ENCODE measurements around the gene PIGQ.
"Not testable (repeated sequence)": the region's sequence is repeated elsewhere in the genome, so short reads cannot be mapped to it uniquely, and the experiment has no call there.

The PIGQ gene

DNA sequence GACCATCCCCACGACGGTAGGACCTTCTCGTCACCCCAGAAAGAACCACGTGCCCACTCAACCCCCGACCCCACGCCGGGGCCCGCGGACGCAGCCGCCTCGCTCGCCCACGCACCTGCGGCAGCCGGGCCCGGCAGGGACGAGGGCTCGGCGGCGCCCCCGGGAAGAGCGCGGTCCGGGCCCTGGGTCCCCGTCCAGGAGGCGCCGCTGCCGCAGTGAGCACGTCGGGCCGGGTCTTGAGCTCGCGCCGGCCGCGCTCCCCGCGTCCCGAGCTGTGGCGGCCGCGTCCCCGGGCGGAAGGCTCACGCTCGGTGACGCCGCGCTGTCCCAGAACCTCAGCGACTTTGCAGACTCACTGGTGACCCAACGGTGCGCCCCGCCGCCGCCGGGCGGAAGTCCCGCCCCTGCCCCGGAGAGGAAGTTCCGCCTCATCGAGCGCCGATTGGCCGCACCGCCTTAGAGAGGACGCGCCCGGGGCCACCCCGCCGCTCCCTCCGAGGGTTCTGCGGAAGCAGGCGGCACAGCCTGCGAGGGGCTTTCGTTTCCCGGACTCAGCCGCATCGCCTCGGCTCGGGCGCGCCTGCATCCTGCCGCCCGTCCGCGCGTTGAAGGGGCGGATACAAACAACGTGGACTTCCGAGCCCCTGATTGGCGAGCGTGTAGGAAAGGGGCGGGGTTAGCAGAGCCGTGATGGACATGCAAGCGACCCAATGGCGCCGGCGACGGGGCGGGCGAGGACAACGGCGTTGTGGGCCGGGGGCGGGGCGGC, 19.3 kb downstream of the PIGQ start:
- DNase-seq: peak; percentile 99

DNA sequence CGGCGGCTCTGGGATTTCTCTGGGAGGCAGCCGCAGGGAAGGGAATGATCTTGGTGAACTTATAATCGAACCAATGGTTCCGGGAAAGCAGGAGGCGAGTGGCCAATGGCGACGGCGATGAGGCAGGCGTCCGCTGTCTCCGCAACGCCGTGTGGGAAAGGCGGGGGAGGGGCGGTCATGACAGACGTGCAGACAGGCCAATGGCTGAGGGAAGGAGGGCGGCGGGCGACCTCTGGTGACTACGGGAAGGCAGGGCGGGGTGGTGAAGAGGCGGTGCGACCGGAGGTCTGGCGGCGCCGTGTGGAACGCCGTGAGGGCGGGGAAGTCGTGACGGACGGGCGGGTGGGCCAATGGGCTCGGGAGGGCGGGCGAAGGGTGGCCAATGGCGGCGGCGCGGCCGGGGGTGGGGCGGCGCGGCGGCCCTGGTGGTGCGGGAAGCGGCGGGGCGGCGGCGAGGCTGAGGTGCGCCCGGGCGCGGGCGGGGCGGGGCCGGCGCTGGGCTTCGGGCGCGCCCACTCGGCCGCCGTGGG, 20.0 kb downstream of the PIGQ start, which contains the start of gene RAB40C:
TSS of gene RAB40C (plus strand) at position 409 of the 530 bp plus-strand sequence. CDS start 226 bp downstream, outside the sequence.
- peak; percentile 99 for DNase-seq

DNA sequence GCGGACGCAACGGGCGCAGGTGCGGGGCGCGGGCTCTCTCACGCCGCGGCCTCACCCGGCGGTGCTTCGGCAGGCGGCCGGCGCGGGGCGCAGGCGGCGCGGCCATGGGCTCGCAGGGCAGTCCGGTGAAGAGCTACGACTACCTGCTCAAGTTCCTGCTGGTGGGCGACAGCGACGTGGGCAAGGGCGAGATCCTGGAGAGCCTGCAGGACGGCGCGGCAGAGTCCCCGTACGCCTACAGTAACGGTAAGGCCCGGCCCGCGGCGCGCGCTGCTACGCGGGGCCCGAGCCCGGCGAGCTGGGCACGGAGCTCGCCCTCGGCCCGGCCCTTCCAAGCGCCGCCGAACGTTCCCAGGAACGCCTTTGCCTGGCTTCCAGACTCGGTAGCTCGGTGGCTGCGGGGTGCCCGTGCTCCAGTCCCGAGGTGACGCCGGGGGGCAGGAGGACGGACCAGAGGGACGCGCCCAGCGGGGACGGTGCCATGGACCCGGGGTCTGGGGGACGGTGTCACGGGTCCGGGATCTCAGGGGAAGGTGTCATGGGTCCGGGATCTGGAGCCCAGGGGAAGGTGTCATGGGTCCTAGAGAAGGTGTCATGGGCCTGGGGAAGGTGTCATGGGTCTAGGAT, 20.5 kb downstream of the PIGQ start:
- DNase-seq: no peak

DNA sequence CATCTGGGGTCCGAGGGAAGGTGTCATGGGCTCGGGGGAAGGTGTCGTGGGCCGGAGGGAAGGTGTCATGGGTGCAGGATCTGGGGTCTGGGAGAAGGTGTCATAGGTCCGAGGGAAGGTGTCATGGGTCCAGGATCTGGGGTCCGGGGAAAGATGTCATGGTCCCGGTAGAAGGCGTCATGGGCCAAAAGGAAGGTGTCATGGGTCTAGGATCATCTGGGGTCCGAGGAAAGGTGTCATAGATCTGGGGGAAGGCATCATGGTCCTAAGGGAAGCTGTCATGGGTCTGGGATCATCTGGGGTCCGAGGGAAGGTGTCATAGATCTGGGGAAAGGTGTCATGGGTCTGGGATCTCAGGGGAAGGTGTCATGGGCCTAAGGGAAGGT, 21.0 kb downstream of the PIGQ start:
- DNase-seq: no peak

DNA sequence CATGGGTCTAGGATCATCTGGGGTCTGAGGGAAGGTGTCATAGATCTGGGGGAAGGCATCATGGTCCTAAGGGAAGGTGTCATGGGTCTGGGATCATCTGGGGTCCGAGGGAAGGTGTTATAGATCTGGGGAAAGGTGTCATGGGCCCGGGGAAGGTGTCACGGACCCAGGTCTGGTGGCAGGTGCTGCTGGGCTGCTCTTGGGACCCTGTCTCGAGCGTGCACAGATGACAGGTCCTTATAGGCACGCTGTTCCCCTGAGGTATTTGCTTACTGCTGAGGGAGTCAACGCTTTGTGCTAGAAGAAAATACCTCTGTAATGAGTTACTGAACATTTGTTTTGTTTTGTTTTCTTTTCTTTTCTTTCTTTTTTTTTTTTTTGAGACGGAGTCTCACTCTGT, 21.5 kb downstream of the PIGQ start:
- DNase-seq: no peak

DNA sequence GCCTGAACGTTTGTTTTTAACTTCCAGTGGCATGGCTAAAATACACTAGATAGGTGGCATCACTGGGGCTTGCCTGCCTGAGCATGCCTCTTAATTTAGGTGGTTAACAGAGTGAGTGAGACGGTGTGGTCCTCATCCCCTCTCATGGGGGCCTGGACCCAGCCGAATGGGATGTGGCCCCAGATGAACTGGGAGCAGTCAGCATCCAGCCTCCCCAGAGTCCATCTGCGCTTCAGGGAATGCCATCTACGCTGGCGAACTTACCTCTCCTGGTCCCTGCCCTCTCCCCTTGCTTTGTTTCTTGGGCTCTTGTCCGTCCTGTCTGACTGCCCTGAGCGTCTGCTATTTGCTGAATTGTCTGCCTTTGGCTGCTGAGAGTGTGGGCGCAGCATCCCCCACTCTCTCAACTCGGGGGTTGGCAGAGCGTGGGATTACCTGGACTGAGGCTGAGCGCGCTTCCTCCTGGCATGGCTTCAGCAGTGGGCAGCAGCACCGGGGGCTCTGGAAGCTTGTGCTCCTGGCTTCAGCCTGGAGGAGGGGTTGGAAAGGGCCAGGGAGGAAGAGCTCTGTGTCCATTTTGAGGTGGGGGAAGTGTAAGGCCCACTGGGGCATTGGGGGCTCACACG, 22.2 kb downstream of the PIGQ start:
- DNase-seq: no peak

DNA sequence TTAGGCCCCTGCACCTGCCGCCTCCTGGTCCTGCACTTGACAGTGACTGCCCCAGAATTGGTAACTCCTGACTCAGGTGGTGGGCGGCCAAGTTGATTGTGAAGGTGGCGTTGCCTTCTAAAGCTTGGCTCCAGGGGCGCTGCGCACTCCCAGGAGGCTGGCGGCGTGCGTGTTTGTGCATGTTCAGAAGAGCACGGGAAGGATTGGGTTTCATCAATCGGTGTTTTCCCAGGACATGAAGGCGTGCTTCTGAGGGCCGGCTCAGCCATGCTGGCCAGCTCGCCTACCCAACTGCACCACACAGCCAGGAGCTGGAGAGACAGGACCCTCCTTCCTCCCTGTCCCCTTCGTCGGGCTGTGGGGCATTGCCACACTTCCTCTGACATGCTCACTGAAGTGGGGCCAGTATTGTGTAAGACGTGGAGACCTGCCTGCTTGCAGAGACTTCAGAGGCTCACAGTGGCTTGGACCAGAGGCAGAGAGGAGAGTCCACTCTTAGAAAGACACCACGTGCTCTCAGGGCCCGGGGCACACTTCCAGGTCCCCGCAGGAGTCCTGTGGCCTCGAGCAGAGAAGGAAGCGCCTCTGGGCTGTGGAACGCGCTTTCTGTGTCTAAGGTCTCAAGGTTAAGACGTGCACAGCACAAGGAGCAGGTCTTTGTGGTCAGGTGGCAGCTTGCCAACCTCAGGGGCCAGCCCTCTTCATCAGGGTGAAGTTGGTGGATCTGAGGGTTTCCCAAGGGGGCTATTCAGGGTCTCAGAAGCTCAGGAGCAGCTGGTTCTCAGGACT, 22.9 kb downstream of the PIGQ start:
- no peak for DNase-seq

DNA sequence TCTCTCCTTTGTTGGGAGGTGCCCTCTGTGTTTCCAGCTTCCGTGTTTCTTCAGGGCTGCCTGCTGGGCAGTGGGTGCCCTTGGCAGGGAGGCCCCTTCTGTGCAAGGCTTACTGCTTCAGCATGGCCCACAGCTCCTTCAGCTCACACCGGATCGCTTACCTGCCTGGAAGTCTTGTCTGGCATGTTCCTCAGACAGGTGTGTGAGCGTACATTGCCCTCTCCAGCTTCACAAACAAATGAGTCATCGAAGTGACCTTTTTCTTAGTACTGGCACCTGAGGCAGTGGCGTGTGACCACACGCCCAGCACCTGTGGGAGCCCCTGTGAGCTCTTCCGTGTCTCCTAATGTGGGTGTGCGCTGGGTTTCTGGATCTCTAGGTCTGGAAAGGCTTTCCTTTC, 23.6 kb downstream of the PIGQ start:
- DNase-seq: no peak

DNA sequence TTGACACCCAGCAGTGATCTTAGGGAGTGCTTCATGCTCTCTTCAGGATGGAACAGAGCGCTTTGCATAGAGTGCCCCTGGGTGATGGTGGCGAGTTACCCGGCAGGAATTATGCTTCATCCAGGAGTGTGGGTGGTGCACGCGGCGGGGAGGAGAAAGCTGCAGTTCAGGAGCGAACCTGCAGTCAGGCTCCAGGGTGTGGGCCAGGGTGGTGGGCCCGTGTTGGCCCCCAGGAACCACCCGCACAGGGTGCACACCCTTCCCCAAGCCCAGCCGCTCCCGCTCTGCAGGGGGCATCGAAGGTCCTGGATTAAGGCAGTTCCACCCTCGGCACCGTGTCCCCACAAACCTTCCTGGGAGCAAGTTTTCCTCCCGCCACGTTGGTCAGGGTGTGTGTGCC, 24.0 kb downstream of the PIGQ start:
- DNase-seq: no peak

DNA sequence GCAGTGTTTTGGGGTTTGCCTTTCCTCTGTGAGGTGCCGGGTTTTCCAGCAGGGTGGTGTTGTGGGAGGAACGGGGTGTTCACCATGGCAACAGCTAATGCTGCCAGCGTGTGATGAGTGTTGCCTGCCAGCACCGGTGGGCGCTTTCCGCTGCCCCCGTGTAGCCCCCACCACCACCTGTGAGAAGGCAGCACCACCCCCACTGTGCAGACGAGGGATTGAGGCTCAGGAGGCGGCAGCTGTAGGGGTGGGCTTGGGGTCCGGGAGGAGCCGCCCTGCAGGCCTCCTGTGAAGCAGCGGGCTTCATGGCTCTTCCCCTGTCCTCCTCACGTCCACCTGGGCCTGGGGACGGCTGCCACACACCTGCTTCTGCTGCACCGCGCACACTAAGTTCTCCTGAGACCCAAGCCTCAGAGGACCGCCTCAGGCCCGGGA, 25.3 kb downstream of the PIGQ start:
- no peak for DNase-seq

DNA sequence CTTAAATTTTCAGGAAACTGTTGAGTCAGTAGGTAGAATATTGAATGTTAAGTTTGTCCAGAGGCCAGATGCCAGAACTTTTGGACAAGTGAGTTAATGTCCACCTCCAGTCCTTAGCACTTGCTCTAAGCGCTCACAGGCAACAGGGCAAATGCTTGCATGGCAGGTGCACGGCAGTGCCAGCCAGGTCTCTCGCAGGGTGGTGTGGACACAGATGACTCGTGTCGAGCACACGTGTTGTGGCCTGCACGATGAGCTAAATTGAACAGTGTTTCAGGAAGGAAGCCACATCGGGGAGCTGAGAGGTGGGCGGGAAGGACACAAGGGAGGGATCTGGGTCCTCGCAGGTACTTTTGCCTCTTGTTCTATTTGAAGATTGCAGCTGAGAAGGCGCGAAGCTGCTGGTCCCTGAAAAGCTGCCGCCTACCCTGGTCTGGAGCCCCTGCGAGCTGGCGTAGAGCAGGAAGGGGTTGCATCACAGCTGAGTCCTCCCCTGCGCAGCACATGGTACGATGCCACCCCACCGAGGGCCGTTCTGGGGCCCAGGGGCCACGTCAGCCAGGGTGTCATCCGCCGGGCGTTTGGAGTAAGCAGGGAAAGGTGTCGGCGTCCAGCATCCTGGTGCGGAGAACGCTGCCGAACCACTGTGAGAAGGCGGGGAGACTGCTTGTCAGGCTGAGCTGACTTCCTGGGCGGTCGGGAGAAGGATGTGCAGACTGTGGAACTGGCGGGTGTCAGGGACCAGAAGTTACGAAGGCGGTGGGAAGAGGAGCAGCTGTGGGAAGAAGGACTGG, 26.4 kb downstream of the PIGQ start:
- DNase-seq: no peak

DNA sequence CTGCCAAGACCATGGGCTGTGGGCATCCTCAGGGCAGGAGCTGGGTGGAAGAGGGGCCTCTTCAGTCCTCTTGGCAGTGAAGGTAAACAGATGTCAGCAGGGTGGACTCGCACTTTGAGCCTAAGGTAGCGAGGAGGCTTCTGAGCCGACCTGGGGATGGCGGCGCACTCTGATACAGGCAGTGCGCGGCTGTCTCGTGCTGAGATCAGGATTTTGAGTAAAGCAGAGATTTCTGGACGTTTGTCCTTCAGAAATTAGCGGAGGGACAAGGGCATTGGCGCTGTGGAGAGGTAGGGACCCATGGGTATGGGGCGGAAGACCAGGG, 26.9 kb downstream of the PIGQ start:
- no peak for DNase-seq

DNA sequence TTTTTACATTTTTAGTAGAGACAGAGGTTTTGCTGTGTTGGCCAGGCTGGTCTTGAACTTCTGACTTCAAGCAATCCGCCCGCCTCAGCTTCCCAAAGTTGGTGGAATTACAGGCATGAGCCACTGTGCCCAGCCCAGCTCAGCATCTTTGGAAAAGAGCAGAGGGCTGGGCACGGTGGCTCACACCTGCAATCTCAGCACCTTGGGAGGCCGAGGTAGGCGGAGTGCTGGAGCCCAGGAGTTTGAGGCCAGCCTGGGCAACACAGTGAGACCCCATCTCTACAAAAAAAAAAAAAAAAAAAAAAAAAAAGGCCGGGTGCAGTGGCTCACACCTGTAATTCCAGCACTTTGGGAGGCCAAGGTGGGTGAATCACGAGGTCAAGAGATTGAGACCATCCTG, 27.9 kb downstream of the PIGQ start:
- DNase-seq: not testable (repeated sequence)

DNA sequence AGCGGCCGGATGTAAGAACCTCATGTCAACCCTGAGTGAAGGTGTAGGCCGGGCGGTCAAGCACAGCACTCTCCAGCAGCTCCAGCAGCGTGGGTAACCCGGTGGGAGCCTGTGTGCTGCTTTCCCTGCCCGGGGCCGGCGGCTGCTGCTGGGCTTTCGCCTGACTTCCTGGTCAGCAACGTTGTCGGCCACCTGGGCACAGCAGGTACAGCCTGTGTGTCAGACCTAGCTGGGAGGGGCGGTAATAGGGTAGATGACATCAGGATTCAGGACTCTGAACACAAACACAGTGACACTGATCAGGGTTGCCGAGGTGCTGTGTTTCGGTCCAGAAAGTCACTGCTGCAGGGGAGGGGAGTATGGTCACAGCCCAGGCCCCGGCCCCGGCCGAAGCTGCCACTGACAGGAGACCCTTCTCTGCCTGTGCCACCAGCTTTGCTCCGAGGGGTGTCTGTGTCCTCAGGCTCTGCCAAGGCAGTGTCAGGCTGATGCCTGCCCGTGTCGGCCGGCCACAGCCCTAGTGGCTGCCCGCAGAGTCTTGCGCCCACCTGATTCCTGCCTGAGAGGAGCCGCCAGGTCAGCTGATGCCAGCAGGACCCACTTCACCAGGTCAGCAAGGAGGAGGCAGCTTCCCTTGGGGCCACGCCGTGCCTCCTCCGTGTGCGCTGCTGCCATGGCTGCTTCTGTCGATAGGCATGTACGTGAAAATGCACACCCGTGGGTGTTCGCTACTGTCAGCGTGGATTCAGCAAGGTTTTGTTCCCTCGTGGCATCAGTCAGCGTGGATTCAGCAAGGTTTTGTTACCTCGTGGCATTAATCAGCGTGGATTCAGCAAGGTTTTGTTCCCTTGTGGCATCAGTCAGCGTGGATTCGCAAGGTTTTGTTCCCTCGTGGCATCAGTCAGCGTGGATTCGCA, 29.3 kb downstream of the PIGQ start:
- no peak for DNase-seq

DNA sequence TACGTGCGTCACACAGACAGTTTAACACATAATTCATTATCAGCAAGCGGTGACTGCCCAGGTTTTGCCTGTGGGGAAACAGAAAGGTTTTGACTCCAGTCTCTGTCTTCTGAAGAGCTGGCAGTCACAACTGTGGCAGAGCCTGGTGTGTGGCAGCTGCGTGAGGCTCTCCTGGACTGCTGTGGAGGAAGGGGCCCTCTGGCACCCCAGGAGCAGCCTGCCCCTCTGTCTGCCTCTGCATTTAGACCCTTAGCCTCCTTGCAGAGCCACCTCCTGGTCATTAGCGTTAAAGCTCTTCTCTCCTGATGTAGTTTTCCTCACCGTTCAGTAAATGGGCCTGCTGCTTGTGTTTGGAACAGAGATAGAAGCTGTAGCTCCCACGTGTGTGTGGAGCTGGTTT, 31.0 kb downstream of the PIGQ start:
- no peak for DNase-seq

DNA sequence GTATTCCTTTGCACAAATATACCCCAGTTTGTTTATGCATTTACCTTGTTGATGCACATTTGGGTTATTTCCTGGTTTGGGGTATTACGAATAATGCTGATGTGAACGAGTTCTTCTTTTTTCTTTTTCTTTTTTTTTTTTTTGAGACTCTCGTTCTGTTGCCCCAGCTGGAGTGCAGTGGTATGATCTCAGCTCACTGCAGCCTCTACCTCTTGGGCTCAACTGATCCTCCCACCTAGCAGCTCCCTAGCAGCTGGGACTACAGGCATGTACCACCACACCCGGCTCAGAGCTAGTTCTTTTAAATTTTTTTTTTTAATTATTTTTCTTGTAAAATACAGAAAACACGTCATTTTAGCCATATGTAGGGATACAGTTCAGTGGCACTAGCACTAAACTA, 34.2 kb downstream of the PIGQ start:
- no peak for DNase-seq

DNA sequence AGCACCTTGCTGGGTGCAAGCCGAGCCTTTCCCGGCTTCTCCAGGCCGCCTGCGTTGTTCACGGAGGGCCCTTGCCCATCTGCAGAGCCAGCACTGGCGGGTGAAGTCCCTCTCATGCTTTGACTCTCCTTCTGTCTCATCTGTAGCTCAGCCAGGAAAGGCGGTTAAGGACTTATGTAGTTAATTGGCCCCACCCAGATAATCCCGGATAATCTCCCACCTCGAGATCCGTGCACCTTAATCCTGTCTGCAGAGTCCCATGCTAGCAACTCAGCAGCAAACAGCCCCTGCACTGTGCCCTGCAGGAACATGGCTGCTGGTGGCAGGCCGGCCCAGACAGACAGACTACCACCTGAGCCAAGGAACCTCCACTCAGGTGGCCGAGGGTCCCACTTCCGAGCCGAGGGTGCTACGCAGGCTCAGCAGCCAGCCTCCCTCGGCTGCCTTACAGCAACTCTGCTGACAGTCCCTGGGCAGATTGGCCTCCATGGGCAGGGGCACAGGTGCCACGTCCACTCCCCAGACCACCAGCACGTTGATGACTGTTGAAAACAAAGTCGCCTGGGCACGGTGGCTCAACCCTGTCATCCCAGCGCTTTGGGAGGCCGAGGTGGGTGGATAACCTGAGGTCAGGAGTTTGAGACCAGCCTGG, 37.0 kb downstream of the PIGQ start:
- no peak for DNase-seq

DNA sequence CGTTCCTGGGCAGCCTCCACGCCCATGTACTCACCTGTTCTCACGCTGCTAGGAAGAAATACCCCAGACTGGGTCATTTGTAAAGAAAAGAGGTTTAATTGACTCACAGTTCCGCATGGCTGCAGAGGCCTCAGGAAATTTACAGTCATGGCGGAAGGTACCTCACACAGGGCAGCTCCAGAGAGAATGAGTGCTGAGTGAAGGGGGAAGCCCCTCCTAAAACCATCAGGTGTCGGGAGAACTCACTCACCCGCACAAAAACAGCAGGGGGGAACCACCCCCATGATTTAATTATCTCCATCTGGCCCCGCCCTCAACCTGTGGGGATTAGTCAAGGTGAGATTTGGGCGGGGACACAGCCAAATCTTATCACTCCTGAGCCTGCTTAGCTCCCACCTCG, 38.3 kb downstream of the PIGQ start:
- no peak for DNase-seq

DNA sequence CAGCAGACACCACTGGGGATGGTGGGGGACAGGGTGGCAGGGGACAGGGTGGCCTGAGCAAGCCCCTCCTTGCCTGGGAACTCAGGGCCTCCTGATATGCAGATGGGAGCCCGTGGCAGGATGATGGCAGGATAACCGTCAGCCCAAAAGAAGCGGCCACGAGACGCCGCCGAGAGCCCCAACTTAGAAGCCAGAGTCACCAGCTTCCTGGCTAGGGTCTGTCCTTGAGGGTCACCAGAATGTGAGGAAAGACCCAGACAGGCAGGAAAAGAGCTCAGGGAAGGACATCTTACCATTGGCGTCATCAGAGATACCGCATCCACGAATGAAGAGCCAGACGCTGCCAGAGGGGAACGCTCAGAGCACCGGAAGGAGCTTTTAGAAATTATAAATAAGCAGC, 39.5 kb downstream of the PIGQ start:
- no peak for DNase-seq

DNA sequence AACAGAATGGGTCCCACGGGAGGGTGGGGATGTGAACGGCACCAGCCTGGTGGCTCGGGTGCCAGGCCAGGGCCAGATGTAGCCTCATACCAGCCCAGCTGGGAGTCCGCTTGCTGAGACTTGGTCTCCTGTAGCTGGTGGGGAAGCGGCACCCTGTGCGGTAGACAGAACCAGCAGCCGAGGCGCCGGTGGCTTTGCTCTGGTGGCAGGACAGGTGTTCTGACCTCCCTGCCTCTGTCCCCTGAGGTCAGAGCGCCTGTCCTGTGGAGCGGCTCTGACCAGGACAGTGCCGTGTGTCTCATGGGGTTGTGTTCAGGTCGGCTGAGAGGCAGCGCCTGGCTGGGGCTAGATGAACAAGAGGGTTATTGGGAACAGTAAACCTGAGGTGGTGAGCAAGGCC, 40.2 kb downstream of the PIGQ start:
- no peak for DNase-seq

Data from activated effector memory CD4-positive, alpha-beta T cell treated with anti-CD3 and anti-CD28 coated beads, Interleukin-2, amount 50 U/mL, for 16 hours (primary cell).